HepG2 (cell line): ENCODE measurements around the gene INAFM1. TPM values are rescaled to one million over a fixed set of nuclear protein-coding genes. Genes with fewer than 3 reads are reported as not detected.

Experiments
- EZH2 ChIP-seq: conservative IDR thresholded peaks from 2 replicates; pipeline ENCODE4 v1.6.1; 2012; ENCODE audit warnings: mild to moderate bottlenecking, low read depth, low read length, moderate library complexity
- FOXP4 ChIP-seq: sonication (generic); formaldehyde crosslinking; IDR thresholded peaks from 2 replicates; pipeline ENCODE4 v1.4.0; 2020; ENCODE audit warnings: missing genetic modification reagents
- GFI1 ChIP-seq: sonication (generic); formaldehyde crosslinking; IDR thresholded peaks from 2 replicates; pipeline ENCODE4 v1.5.0; 2020; ENCODE audit warnings: missing genetic modification reagents, mild to moderate bottlenecking, borderline replicate concordance
- HCFC1 ChIP-seq: fragments of 150-350 bp; IDR thresholded peaks from 2 replicates; pipeline ENCODE4 v1.6.1; 2014; ENCODE audit warnings: low read depth, low read length
- HNRNPL ChIP-seq: fragments of 200-400 bp; formaldehyde crosslinking; IDR thresholded peaks from 2 replicates; pipeline ENCODE4 v1.6.1; 2017; ENCODE audit warnings: mild to moderate bottlenecking, low read depth, low read length
- JARID2 ChIP-seq: sonication (generic); formaldehyde crosslinking; IDR thresholded peaks from 2 replicates; pipeline ENCODE4 v1.8.1; 2023; ENCODE audit warnings: missing genetic modification reagents, inconsistent platforms; ENCODE audit not compliant: insufficient replicate concordance
- KAT2B ChIP-seq: fragments of 150-350 bp; IDR thresholded peaks from 2 replicates; pipeline ENCODE4 v1.6.1; 2014; ENCODE audit warnings: low read depth, low read length, borderline replicate concordance
- SPEN ChIP-seq: sonication (generic); formaldehyde crosslinking; IDR thresholded peaks from 2 replicates; pipeline ENCODE4 v1.5.1; 2020; ENCODE audit warnings: low read depth, mild to moderate bottlenecking, missing genetic modification reagents
- SRY ChIP-seq: sonication (generic); formaldehyde crosslinking; IDR thresholded peaks from 2 replicates; pipeline ENCODE4 v1.8.0; 2022; ENCODE audit warnings: mild to moderate bottlenecking, missing genetic modification reagents
- ZNF232 ChIP-seq: sonication (generic); formaldehyde crosslinking; IDR thresholded peaks from 2 replicates; pipeline ENCODE4 v1.4.0; 2020; ENCODE audit warnings: missing genetic modification reagents, borderline replicate concordance
- ZNF256 ChIP-seq: sonication (generic); formaldehyde crosslinking; conservative IDR thresholded peaks from 2 replicates; pipeline ENCODE4 v1.4.0; 2020; ENCODE audit warnings: missing genetic modification reagents
- ZNF407 ChIP-seq: sonication (generic); formaldehyde crosslinking; IDR thresholded peaks from one replicate; pipeline ENCODE4 v1.5.1; 2020; ENCODE audit warnings: mild to moderate bottlenecking, missing genetic modification reagents; ENCODE audit errors: not compliant biosample characterization
- ZNF777 ChIP-seq: sonication (generic); formaldehyde crosslinking; IDR thresholded peaks from 2 replicates; pipeline ENCODE4 v1.4.0; 2020; ENCODE audit warnings: missing genetic modification reagents
- polyA plus RNA-seq, 8 experiments: library from polyadenylated mRNA; depleted of rRNA in 3 of 8; stranded (reverse) in 7 of 8; unstranded in 1 of 8; fragments of >200 nt; fragmentation: Illumina TruSeq in 4 of 8; extraction: Trizol in 4 of 8; gene quantifications; 2 replicates each; pipeline versions ENCODE4 v1.2.1 to v1.2.3, GENCODE V29; 2011 to 2016; ENCODE audit warnings: low read depth in 4 of 8, missing spikeins in 1 of 8, mixed read lengths in 1 of 8; ENCODE audit not compliant: insufficient read depth in 1 of 8
- total RNA-seq, 5 experiments: library from RNA; depleted of rRNA; stranded (reverse); fragments of >200 nt; fragmentation: Illumina TruSeq; extraction: Trizol; gene quantifications; 2 replicates each; pipeline ENCODE4 v1.2.3, GENCODE V29; 2016; ENCODE audit warnings: low read depth in 1 of 5
- TF ChIP-seq, protein P1 (sequence below): sonication (generic); formaldehyde crosslinking; IDR thresholded peaks from 2 replicates; pipeline ENCODE4 v1.4.0; 2020; ENCODE audit warnings: missing genetic modification reagents

INAFM1 gene
- total and polyA plus RNA-seq, 2 of the 13 experiments (the other 11 are each of a cell fraction or from before 2014, with no cell fraction given) = 0.88 to 1.9 TPM

- no peak for TF ChIP-seq ZNF407 (CRISPR knock-in tag)
- 0 out of 2 replicates have a peak, but pooled peaks have one; percentile 63 for TF ChIP-seq ZNF232
- TF ChIP-seq SPEN (CRISPR knock-in tag) = peak; percentile 42
- TF ChIP-seq GFI1 = no peak; the same call in 1 of the 2 replicates
- TF ChIP-seq, protein P1, sequence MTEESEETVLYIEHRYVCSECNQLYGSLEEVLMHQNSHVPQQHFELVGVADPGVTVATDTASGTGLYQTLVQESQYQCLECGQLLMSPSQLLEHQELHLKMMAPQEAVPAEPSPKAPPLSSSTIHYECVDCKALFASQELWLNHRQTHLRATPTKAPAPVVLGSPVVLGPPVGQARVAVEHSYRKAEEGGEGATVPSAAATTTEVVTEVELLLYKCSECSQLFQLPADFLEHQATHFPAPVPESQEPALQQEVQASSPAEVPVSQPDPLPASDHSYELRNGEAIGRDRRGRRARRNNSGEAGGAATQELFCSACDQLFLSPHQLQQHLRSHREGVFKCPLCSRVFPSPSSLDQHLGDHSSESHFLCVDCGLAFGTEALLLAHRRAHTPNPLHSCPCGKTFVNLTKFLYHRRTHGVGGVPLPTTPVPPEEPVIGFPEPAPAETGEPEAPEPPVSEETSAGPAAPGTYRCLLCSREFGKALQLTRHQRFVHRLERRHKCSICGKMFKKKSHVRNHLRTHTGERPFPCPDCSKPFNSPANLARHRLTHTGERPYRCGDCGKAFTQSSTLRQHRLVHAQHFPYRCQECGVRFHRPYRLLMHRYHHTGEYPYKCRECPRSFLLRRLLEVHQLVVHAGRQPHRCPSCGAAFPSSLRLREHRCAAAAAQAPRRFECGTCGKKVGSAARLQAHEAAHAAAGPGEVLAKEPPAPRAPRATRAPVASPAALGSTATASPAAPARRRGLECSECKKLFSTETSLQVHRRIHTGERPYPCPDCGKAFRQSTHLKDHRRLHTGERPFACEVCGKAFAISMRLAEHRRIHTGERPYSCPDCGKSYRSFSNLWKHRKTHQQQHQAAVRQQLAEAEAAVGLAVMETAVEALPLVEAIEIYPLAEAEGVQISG (CRISPR knock-in tag) = no peak; the same call in 1 of the 2 replicates
- no peak for TF ChIP-seq HCFC1
- peak; percentile 0; the same call in 1 of the 2 replicates for TF ChIP-seq FOXP4 (CRISPR knock-in tag)
- 0 out of 2 replicates have a peak, but pooled peaks have one; percentile 12 for TF ChIP-seq SRY (CRISPR knock-in tag)
- TF ChIP-seq ZNF256 = no peak
- TF ChIP-seq ZNF777 (CRISPR knock-in tag) = 0 out of 2 replicates have a peak, but pooled peaks have one; percentile 24
- TF ChIP-seq JARID2 = no peak
- no peak for TF ChIP-seq KAT2B
- no peak for TF ChIP-seq EZH2
- peak; percentile 36; the same call in 1 of the 2 replicates for TF ChIP-seq HNRNPL
Observed at GRCh38 chr19:47226426-47227351, 48.0 kb upstream of the INAFM1 start (continued).
